A549 (cell line): Measurements from ENCODE around the gene ADD3.

Experiments
- CEBPB ChIP-seq, 2 experiments: fragments of >200 bp in 1 of 2; sonication (Bioruptor Twin) in 1 of 2; formaldehyde crosslinking in 1 of 2; IDR thresholded peaks; 2 replicates each; pipeline ENCODE4 v1.6.1; 2012 to 2016
- CTCF ChIP-seq: fragments of >200 bp; sonication (Bioruptor Twin); formaldehyde crosslinking; IDR thresholded peaks from 3 replicates; pipeline ENCODE4 v1.5.1; 2016
- ELK1 ChIP-seq: fragments of 150-350 bp; IDR thresholded peaks from 2 replicates; pipeline ENCODE4 v1.6.1; 2014; ENCODE audit warnings: low read depth, mild to moderate bottlenecking, low read length
- MAFK ChIP-seq: fragments of 450-650 bp; IDR thresholded peaks from 2 replicates; pipeline ENCODE4 v1.6.1; 2014; ENCODE audit not compliant: partially characterized antibody
- MAZ ChIP-seq: fragments of 150-350 bp; IDR thresholded peaks from 2 replicates; pipeline ENCODE4 v1.6.1; 2014; ENCODE audit warnings: antibody characterized with exemption, low read depth, low read length, borderline replicate concordance
- NFE2L2 ChIP-seq: fragments of 150-350 bp; conservative IDR thresholded peaks from 2 replicates; pipeline ENCODE4 v1.6.1; 2014; ENCODE audit warnings: low read length
- POLR2A ChIP-seq: IDR thresholded peaks from 2 replicates; pipeline ENCODE4 v1.6.1; 2012; ENCODE audit warnings: mild to moderate bottlenecking, low read length
- SREBF2 ChIP-seq: fragments of 450-650 bp; IDR thresholded peaks from 2 replicates; pipeline ENCODE4 v1.6.1; 2014; ENCODE audit warnings: mild to moderate bottlenecking, moderate library complexity

DNA sequence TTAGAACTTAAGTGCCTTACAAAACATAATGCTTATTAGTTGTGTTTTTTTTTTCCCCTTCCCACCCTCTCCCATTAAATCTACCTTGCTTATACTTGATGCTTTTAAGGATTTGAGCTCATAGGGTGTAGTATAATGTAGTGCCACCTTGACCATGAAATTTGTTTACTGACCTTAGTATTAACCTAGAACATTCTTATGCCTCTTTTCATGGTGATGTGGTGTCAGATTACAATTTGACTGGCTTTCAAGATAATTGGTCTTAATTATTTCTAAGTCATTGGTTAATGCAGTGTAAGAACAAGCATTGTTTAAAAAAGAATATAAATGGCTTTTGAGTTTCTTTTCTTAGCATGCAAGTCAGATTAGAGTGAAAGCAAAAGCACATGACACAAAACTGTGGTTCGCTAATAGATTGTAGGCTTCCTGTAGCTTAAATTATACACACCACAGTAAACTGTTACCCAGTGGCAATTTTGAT lies 61.8 kb downstream of the ADD3 start:
- TF ChIP-seq ELK1 = no peak
- no peak for TF ChIP-seq CTCF
- no peak for TF ChIP-seq NFE2L2
- TF ChIP-seq SREBF2 = no peak
- TF ChIP-seq CEBPB (IDR thresholded peaks at IDR 0.05) = no peak
- no peak for TF ChIP-seq POLR2A
- TF ChIP-seq MAFK = no peak
- TF ChIP-seq MAZ = no peak
